Measurements from ENCODE around the gene PKHD1. TPM values are rescaled to one million over a fixed set of nuclear protein-coding genes. Genes with fewer than 3 reads are reported as not detected.
A peak's percentile ranks its signal among the peaks of the same experiment; 100 is the strongest.

PKHD1 gene
- total and polyA plus RNA-seq, 2 of the 13 experiments (the other 11 are each of a cell fraction or from before 2014, with no cell fraction given), result 0.01 to 0.13 TPM

GRCh38 chr6:52124126-52125121 lies 37.0 kb upstream of the PKHD1 start (continued):
- TF ChIP-seq, protein P1, sequence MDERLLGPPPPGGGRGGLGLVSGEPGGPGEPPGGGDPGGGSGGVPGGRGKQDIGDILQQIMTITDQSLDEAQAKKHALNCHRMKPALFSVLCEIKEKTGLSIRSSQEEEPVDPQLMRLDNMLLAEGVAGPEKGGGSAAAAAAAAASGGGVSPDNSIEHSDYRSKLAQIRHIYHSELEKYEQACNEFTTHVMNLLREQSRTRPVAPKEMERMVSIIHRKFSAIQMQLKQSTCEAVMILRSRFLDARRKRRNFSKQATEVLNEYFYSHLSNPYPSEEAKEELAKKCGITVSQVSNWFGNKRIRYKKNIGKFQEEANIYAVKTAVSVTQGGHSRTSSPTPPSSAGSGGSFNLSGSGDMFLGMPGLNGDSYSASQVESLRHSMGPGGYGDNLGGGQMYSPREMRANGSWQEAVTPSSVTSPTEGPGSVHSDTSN (CRISPR knock-in tag; IDR thresholded peaks at IDR 0.05), result peak; percentile 43; the same call in 1 of the 2 replicates
- TF ChIP-seq NFE2L2 (IDR thresholded peaks at IDR 0.05; ENCODE audit: low read length) (peak; percentile 2; the same call in 1 of the 2 replicates), MEIS1 (CRISPR knock-in tag; IDR thresholded peaks at IDR 0.05; ENCODE audit: borderline replicate concordance) (peak; percentile 75; the same call in 1 of the 2 replicates), ZNF263 (CRISPR knock-in tag; IDR thresholded peaks at IDR 0.05) (0 out of 2 replicates have a peak, but pooled peaks have one; percentile 32), TBX2 (CRISPR knock-in tag; IDR thresholded peaks at IDR 0.05; ENCODE audit: borderline replicate concordance) (0 out of 2 replicates have a peak, but pooled peaks have one; percentile 29), FOXJ3 (CRISPR knock-in tag; IDR thresholded peaks at IDR 0.05; ENCODE audit: borderline replicate concordance) (peak; percentile 14; the same call in 1 of the 2 replicates), ZNF275 (CRISPR knock-in tag; IDR thresholded peaks at IDR 0.05; ENCODE audit: borderline replicate concordance) (no peak)

GRCh38 chr6:52123251-52123650 lies 35.8 kb upstream of the PKHD1 start:
- CTCF ChIA-PET (ENCODE audit: low intra/inter-chr PET ratio, low total read pairs), result no interaction called here
- DNase-seq (ENCODE audit: low spot score), result no peak
- BruUV-seq (replicated peaks), result no TSS peak
- H3K36me3 ChIP-seq (replicated peaks in 1 of 2; ENCODE audit: control insufficient read depth in 1 of 2, insufficient read depth in 2 of 2, low read length in 2 of 2), result no peaks in the 10 kb centered on the region
- no peaks in the 10 kb centered on the region for H3K27me3 ChIP-seq (ENCODE audit: control insufficient read depth in 1 of 2, insufficient read depth in 2 of 2, low read length in 2 of 2)
- no peak overlapping the region for H3K27ac ChIP-seq (ENCODE audit: extremely low read length, insufficient read depth, low read length)
- POLR2A ChIA-PET, result no interaction called here
- peaks cover 19% of the 10 kb centered on the region for H3K4me1 ChIP-seq (ENCODE audit: insufficient read depth, low read length)
- FAIRE-seq, result no peak
- ATAC-seq, result no peak
- no peaks in the 10 kb centered on the region for H3K9me3 ChIP-seq (ENCODE audit: low read length)
- TF ChIP-seq NR2F6 (IDR thresholded peaks at IDR 0.05) (no peak), NR2F6 (CRISPR knock-in tag; IDR thresholded peaks at IDR 0.05) (no peak), IKZF5 (CRISPR knock-in tag; IDR thresholded peaks at IDR 0.05) (no peak), DZIP1 (CRISPR knock-in tag; IDR thresholded peaks at IDR 0.05) (no peak), MAFK (conservative IDR thresholded peaks at IDR 0.05 in 1 of 2, IDR thresholded peaks at IDR 0.05 in 1 of 2; ENCODE audit: low read length in 2 of 2) (no peak), NR3C1 (CRISPR knock-in tag; IDR thresholded peaks at IDR 0.05) (no peak), SAFB2 (CRISPR knock-in tag; IDR thresholded peaks at IDR 0.05; ENCODE audit: borderline replicate concordance, low read depth) (no peak), BHLHE40 (IDR thresholded peaks at IDR 0.05; ENCODE audit: low read length) (no peak), KLF15 (CRISPR knock-in tag; IDR thresholded peaks at IDR 0.05; ENCODE audit: borderline replicate concordance) (no peak)
- intact Hi-C loops (cut with micrococcal nuclease; ENCODE audit: unreplicated experiment) (no loop called here), in situ Hi-C loops (cut with HindIII; ENCODE audit: extremely low pct_ligation_motif_present, low pct_unique_long_range_greater_than_20kb) (no loop called here)
- no peak overlapping the region for H3K9ac ChIP-seq (ENCODE audit: insufficient read depth, low read depth, low read length)
- no peaks in the 10 kb centered on the region for H4K20me1 ChIP-seq (ENCODE audit: insufficient read depth, low read length)
- H3K4me2 ChIP-seq (ENCODE audit: low read depth, low read length), result no peak overlapping the region
- no peak overlapping the region for H3K4me3 ChIP-seq (replicated peaks in 1 of 3; ENCODE audit: insufficient read depth in 1 of 3, low read depth in 2 of 3, low read length in 3 of 3)
- no peaks in the 10 kb centered on the region for H3K79me2 ChIP-seq (ENCODE audit: insufficient read depth, low read length)
- WGBS (ENCODE audit: low lambda C conversion rate), result 30% methylated on average over 1 of the region's 1 CpG
- no peak overlapping the region for H2AFZ ChIP-seq (ENCODE audit: low read length)

All from HepG2 (cell line).